Measurements from ENCODE around the gene FAM47E.

DNA sequence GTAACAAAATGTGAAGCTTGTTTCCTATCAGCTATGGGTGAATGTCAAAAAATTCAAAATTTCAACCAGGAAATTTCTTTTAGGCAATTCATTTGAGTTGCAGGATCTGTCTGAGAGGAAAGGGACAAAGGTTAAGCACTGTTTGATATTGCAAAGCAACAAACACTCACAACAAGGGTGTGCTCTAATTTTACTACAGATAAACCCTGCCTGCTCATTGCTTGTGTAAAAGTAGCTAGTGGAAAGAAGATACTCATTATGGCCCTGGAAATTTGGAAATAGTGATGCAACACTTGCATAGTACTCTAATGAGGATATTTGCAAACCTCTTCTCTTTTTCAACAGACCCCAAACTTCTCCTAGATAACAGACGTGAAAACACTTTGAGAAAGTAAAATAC lies 27.1 kb downstream of the FAM47E start:
- TF ChIP-seq ZNF589 (CRISPR knock-in tag; conservative IDR thresholded peaks at IDR 0.05), result no peak
- TF ChIP-seq TGIF2 (CRISPR knock-in tag; IDR thresholded peaks at IDR 0.05), result no peak
- TF ChIP-seq FOXO1 (CRISPR knock-in tag; IDR thresholded peaks at IDR 0.05), result no peak
- no peak for TF ChIP-seq ZSCAN31 (CRISPR knock-in tag; IDR thresholded peaks at IDR 0.05; ENCODE audit: low read depth)
- no peak for TF ChIP-seq ZC3H4 (CRISPR knock-in tag; IDR thresholded peaks at IDR 0.05; ENCODE audit: borderline replicate concordance)
- TF ChIP-seq PTBP1 (IDR thresholded peaks at IDR 0.05; ENCODE audit: low read depth, low read length, poor library complexity, severe bottlenecking), result no peak
- TF ChIP-seq TOPORS (CRISPR knock-in tag; IDR thresholded peaks at IDR 0.05), result no peak
- TF ChIP-seq, protein P1, sequence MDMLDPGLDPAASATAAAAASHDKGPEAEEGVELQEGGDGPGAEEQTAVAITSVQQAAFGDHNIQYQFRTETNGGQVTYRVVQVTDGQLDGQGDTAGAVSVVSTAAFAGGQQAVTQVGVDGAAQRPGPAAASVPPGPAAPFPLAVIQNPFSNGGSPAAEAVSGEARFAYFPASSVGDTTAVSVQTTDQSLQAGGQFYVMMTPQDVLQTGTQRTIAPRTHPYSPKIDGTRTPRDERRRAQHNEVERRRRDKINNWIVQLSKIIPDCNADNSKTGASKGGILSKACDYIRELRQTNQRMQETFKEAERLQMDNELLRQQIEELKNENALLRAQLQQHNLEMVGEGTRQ (IDR thresholded peaks at IDR 0.05; ENCODE audit: low read depth, low read length), result no peak
- TF ChIP-seq, protein P1 (CRISPR knock-in tag; IDR thresholded peaks at IDR 0.05; ENCODE audit: borderline replicate concordance), result no peak
- no peak for TF ChIP-seq FOSL1 (CRISPR knock-in tag; IDR thresholded peaks at IDR 0.05; ENCODE audit: borderline replicate concordance)
- no peak for TF ChIP-seq CBX2 (IDR thresholded peaks at IDR 0.05; ENCODE audit: low read depth, low read length)
- no peak for TF ChIP-seq CBX2 (CRISPR knock-in tag; IDR thresholded peaks at IDR 0.05; ENCODE audit: low read depth)
- no peak for TF ChIP-seq EZH2 (conservative IDR thresholded peaks at IDR 0.05; ENCODE audit: low read depth, low read length)
- TF ChIP-seq ZKSCAN1 (IDR thresholded peaks at IDR 0.05; ENCODE audit: low read length), result no peak
- TF ChIP-seq, protein P2, sequence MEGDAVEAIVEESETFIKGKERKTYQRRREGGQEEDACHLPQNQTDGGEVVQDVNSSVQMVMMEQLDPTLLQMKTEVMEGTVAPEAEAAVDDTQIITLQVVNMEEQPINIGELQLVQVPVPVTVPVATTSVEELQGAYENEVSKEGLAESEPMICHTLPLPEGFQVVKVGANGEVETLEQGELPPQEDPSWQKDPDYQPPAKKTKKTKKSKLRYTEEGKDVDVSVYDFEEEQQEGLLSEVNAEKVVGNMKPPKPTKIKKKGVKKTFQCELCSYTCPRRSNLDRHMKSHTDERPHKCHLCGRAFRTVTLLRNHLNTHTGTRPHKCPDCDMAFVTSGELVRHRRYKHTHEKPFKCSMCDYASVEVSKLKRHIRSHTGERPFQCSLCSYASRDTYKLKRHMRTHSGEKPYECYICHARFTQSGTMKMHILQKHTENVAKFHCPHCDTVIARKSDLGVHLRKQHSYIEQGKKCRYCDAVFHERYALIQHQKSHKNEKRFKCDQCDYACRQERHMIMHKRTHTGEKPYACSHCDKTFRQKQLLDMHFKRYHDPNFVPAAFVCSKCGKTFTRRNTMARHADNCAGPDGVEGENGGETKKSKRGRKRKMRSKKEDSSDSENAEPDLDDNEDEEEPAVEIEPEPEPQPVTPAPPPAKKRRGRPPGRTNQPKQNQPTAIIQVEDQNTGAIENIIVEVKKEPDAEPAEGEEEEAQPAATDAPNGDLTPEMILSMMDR (CRISPR knock-in tag; IDR thresholded peaks at IDR 0.05), result no peak
- TF ChIP-seq NFRKB (IDR thresholded peaks at IDR 0.05), result no peak
